HG03064 (cell line): ENCODE measurements around the gene G0S2.

Experiments
- ATAC-seq: cut with Tn5 transposase; IDR thresholded peaks from one replicate; pipeline ENCODE4 v1.9.1; 2021; ENCODE audit warnings: low read depth; ENCODE audit not compliant: unreplicated experiment

G0S2 gene

DNA sequence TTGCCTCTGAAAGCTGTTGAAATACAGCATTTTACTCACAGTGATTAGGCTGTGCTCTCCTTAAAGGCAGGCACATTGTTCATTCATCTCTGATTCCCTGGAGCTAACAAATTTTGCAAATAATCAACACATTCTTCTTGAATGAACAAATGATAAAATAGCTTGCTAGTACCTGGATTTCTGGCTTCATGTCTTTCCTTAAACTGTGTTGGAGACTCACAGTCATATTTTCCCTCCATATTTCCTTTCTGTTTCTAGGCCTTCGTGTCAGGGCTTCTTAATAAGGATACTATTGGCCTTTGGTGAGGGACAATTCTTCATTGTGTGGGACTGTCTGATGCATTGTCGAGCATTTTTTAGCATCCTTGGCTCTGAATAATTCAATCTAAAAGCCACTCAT lies 39.1 kb downstream of the G0S2 start:
- no peak for ATAC-seq

DNA sequence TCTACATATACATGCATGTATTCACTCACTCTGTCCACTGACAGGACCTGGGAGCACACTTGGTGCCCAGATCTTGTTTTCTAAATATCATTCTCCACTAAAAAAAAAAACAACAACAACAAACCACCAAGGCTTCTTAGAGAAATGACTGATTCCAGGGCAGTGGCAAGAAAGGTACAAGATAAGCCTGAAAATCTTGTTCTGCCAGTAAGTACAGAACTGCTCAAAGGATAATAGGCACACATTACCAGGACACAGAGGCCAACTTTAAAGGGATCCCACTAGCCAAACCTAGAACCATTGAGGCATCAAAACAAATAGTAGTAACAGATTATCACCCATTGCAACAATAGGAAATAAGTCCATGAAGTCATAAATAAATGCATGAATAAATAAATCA lies 40.1 kb downstream of the G0S2 start:
- no peak for ATAC-seq

DNA sequence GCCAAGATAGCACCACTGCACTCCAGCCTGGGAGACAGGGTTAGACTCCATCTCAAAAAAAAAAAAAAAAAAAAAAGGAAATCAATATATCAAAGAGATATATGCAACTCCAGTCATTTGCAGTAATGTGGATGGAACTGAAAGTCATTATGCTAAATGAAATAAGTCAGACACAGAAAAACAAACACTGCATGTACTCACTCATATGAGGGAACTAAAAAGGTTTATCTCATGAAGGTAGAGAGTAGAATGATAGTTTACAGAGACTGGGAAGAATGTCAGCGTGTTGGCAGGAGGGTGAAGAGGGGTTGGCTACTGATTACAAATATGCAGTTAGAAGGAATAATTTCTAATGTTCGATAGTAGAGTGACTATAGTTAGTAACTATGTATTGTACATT lies 42.6 kb downstream of the G0S2 start:
- ATAC-seq: no peak

DNA sequence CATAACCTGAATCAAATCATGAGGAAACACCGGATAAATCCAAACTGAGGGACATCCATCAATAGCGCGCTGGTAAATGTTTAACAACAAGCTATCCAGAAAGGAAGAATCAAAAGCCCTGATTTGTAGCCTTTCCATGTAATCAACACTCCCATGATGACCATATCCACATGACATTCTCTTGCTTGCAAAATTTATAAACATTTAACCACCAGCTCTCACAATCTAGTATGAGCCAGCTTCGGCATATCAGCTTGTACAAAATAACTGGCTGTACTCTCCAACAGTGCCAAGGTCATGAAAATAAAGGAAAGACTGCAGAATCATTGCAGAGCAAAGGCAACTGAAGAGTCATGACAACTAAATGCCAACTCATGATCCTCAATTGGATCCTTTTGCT lies 45.1 kb downstream of the G0S2 start:
- no peak for ATAC-seq

- ATAC-seq: no peak
Measured at GRCh38 chr1:209720826-209721225, 45.6 kb downstream of the G0S2 start.

DNA sequence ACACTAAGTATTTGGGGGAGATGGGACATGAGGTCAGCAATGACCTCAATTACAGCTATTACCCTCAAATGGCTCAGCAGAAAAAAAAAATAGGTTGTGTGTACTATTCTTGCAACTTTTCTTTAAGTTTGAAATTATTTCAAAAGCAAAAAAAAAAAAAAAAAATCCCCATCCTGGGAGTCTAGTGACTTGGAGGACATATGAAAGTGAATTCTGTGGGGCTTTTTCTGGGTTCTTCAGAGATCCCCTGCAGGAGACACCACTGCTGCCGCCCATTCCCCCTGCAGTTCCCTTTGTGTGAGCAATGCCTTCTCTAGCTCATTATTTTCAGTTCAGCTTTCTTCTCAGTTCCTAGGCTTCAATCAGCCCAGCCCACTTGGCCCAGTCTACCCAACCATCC lies 46.1 kb downstream of the G0S2 start:
- ATAC-seq: no peak

DNA sequence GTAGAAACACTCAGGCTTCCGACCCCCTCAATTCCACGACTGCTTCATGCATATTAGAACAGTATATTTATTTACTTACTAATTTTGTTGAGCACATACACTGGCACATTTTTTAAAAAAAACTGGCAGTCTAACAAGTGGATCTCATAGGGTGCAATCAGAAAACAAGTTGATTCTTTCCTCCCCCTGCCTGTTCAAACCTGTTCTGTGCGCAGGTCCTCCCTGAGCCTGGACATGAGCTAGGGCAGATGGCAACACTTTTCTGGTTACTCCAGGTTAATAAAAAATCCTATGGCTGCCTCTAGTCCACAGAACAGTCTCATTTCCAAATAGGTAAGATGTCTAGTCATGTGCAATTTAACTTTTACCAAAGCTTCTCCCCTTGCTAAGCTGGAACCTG lies 48.1 kb downstream of the G0S2 start:
- ATAC-seq: no peak

GRCh38 chr1:209723756-209724693 lies 48.8 kb downstream of the G0S2 start:
- ATAC-seq: no peak
